Measurements from ENCODE around the gene ICA1.
"Not testable (repeated sequence)": the region's sequence is repeated elsewhere in the genome, so short reads cannot be mapped to it uniquely, and the experiment has no call there.

The ICA1 gene

DNA sequence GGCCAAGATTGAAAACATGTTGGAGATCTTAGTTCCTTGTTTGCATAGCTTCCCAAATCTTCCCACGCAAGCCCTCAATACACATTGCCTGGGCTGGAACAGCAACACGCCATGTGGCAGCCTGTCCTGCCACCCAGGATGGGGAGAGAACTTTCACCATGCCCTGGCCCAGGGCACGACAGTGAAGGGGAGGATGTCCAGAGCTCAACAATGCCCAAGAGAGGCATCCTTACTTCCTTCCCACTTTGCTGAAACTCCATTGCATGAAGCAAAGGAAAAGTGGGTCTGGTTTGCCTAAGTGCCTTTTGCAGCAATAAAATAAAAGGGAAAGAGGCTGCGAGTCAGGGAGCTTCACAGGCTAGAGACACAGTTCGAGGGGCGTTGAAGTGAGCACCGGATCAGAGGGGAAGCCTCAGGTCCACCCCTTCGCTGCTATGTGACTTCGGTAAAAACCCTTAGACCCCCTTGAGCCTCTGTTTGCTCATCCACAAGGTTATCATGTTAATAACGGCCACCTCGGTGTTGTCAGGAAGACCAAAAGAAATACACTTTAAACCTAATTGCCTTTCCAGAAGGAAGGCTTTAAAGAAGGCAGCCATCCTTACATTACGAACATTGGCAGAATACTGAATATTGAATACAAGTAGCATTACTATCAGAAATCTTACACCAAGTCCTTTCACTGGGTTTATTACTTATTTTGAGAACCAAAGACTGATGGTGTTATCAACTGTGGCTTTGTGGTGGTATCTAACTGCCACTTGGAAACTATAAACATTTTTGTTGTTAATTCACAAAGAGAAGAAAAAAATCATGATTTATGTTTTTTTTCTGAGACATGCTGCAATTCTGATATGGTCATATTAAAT, 133.3 kb downstream of the ICA1 start:
- DNase-seq = no peak

- no peak for DNase-seq
Observed at GRCh38 chr7:8126601-8127167, 135.3 kb downstream of the ICA1 start.

- no peak for DNase-seq
Observed at GRCh38 chr7:8125680-8126444, 136.1 kb downstream of the ICA1 start.

GRCh38 chr7:8121243-8121642, 140.7 kb downstream of the ICA1 start:
- no peak for DNase-seq

DNA sequence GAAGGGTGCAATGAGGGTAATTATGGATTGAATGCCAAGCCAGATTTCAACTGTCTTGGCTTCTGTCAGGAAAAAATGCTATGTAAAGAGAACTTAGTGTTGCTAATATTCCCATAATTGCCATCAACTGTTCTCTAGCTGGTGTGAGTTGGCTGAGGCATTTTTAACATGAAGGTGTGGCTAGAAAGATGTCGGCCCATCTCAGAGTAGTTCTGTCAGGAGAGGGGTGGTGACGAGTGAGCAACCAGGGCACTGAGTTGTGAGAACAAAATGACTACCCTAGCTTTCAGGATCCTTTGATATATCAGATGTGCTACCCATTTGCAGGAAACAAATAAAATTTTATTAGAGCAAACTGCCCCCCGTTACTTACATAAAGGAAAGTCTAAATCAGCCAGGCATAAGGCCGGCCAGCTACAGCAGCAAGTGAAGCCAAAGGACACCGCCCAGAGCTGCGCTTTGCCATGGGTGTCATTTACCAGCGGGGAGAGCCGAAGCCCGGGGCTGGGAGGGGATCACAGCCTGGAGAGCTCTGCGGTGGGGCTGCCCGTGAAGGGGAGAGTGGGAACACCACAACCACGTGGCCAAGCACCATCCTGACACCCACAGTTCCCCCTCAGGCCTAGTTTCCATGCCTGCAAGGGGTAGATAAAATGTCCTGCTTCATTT, 141.4 kb downstream of the ICA1 start:
- no peak for DNase-seq

DNA sequence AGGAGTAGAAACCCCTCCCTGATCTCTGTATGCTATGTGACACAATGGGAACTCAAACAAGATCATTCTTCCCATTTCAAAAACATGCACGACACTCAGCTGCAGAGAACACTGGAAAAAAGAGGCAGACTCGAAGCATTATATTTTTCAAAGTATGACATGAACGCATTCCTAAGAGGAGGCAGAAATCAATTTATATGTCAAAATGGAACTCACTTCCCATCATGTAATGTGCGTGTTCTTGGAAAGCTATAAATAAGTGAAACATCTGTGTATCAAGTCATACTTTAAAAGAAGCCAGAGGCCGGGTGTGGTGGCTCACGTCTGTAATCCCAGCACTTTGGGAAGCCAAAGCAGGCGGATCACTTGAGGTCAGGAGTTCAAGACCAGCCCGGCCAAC, 142.7 kb downstream of the ICA1 start:
- DNase-seq = no peak

DNA sequence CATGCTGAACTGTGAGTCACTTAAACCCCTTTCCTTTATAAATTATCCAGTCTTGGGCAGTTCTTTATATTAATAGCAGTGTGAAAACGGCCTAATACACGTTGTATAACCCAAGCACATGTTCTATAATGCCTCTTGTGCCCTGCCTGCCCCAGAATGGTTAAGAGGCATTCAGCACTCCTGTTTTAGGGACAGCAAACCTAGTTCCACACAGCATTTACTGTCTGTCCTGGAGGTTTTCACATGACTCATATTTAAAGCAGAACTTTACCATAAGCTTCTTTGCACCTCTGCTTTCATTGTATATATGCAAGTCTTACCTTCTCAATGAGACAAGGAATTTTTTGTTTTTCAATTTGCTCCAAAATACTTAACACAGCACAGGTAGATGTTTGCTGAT, 144.8 kb downstream of the ICA1 start:
- no peak for DNase-seq

DNA sequence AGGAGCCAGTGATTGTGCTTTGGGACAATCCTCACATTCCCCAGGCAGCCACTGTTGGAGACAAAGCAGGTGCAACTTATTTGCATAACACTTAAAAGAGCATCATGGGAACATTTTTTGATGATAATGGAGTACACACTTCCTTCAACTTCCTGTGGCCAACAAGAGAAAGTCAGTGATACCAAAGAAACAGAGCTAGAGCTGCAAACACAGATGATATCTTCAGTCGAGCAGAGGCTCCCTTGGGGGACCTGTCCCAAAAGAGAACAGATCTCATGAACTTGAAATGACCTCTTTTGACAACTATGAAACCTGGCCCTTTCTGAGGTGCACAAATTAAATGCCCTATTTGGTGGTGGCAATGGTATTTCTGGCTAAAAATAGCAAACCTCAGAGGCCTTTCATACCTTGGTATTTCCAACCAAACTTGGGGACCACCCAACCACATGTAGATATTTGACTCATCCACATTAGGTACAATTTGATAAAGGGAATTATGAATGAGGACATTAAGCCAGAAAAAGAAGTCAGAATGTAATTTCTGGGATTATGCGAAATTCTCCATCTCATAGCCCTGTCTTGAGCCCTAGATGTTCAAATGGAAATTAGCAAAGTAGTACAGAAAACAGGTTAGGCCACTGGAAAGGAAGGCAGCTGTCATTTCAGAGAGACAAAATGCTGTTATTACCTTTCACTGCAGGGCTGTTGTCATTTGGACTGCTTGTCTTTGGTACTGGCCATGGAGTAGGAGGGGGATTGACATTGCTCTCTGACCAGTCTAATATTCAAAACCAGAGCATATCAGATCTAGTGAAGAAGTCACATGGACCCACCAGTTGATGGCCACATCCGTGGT, 146.2 kb downstream of the ICA1 start:
- DNase-seq = no peak

GRCh38 chr7:8114175-8114574, 147.8 kb downstream of the ICA1 start:
- no peak for DNase-seq

DNA sequence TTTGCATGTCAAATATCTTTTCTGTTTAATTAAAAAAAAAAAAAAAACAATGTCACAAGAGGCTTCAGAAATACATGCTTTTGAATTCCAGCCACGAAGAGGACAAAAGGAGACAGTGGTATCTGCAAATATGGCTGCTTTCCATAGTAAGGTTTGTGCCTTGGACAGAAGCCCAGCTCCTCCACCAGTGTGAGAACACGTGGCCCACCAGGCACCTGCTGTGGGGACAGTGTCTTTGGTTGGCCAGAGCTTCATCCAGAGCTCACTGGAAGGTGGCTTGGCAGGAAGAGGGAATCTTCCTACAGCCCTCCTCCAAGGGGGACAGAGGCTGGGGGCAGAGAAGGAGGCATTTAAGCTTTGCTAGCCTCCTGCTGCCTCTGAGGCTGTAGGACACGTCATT, 148.8 kb downstream of the ICA1 start:
- DNase-seq = no peak

GRCh38 chr7:8112685-8113084, 149.3 kb downstream of the ICA1 start:
- no peak for DNase-seq

DNA sequence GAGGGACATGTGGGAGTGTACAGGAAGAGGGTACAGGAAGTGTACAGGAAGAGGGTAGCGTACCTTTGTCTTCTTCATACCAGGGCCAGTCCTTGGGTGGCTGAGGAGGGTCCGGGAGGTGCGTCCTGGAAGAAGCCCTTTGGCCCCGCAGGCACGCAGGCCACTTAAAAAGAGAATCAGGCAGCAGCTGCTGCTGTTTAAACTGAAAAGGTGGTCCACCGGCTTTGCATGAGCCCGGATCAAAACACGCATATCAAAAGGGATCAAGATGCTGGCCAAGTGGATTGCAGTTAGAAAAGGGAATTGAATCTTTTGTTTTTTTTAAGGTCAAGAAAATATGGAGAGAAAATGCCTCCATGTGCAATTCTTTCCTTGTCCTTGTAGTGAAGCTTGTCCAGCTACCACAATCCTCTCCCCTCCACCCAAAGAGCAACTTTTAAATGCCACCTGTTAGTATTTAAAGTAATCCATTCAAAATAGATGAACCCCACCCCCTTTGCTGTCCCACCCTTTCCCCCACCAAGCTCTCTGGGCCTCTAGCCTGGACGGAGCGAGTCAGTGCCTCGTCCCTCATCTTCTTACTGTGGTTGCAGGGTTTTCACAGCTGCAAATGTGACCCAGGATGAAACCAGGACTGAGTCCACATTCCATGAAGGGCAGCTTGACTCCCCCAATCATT, 150.5 kb downstream of the ICA1 start:
- DNase-seq = no peak

DNA sequence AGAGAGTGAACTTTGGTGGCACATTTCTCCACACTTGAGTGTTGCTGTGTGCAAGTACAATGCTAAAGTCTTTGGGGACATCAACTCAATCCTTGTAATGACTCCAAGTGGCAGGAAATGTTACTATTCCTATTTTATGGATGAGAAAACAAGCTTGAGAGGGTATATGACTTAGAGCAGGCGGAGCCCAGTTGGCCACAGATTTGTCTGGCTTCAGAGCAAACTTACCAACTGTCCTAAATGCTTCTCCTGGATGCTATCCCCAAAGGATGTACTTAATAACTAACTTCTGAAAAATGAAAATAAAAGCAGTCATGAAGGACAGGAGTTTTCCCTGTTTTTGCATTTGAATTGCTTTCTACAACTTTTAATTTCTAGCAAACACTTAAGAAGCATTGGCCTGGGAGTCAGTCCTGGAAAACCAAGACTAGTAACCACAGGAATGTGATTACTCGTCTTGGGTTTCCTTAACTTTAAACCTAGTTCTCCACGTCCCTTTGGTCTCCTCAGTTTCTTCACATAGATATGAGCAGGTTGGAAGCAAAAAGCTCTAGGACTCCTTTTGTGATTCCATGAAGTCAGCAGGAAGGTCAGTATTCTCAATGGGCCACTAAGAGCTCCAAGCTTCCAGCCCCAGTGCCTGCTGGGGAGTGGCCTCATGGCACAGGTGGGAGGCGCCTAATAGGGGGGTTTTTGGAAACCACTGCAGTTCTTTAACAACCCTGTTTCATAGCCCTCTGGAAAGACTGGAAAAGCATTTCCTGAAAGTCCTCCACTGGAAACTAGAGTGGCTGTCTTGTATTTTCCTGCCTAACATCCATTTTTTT, 152.6 kb downstream of the ICA1 start:
- peak; percentile 53 for DNase-seq

DNA sequence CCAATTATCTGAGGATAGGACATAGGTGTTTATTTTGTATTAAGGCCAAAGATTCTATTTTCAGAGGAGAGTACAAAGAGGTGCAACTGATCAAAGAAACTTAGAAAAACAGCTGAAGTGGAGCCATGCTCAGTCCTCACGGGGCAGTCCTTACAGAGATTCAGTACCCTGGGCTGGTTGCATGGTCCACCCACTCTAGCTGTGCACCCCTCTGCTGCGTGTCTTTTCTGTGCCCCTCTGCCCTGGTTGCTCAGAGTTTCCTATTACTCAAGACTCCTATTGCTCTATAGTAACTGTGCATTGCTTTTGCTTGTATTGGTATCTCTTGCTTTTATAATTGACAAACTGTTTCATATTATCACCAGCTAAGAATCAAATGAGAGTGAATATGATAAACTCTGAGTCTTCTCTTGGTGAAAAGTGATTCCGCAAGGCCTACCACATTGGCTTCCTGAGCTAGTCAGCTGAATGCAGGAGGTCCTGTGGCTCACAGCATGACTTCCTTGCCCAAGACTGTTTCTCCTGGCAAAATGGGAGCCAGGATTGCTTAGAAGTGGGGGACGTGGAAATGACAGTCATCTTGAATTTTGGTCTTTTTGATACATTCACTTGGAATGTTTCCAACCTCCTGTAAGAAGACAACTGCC, 156.4 kb downstream of the ICA1 start:
- DNase-seq = no peak

DNA sequence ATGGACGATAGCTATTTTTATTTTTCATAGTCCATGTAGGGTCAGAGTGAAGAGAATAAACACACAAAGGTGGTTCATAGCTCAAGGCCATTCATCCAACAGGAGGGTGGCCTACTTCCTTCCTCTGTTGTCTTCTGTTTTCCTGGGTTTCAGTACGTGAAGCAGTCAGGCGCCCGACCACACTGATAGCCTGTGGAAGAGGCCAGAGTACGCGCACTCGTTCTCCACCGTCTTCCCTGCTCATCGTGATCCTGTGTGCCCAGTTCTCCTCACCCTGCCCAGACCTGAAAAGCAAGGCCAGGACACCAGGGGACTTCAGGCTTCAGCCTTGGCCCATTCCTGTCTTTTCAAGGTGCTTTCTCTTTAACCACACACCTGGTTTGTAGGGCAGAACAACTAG, 158.7 kb downstream of the ICA1 start:
- no peak for DNase-seq

DNA sequence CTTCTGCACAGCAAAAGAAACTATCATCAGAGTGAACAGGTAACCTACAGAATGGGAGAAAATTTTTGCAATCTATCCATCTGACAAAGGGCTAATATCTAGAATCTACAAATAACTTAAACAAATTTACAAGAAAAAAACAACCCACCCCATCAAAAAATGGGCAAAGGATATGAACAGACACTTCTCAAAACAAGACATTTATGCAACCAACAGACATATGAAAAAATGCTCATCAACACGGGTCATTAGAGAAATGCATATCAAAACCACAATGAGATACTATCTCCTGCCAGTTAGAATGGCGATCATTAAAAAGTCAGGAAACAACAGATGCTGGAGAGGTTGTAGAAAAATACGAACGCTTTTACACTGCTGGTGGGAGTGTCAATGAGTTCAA, 160.7 kb downstream of the ICA1 start:
- not testable (repeated sequence) for DNase-seq

DNA sequence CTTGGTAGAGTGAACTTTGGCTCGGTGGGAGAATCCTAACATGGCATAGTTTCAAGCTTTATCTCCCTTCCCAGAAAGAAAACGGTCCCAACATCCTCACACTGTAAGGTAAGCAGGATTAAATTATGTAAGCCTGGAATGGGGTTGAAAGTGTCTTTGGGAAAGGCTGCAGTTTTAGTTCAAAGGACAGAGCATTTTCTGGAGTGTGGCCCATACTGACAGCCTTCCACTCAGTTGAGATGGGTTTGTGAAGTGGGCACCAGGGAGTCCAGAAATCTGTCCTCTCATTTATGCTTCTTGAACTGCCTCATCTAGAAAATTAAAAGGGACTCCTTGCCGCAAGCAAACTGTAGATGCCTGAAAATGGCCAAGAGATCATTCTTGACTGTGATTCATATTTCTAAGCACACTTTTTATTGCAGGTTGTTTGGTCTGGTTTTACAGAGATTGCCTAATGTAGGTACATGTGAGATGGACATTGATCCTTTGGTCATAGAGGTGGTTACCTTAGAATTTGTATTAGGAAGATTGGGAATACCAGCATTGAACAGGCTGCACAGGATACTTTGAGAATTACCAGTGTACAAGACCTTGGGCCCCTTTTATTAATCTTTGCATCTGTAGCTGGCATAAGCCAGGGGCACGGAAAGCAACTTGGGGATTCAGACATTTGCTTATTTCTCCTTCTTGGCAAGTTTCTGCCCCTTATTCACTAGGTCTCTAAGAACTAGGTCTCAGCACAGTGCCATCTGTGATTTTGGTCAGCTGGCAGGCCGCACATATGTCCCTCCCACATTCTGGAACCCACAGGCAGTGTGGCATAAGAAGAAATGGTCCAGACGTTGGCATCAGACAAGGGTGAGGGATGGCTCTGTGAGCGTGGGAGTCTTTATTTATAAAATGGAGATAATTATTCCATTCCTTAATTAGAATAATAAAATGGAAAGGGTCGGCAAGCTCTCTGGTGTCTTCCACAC, 167.5 kb downstream of the ICA1 start:
- no peak for DNase-seq

DNA sequence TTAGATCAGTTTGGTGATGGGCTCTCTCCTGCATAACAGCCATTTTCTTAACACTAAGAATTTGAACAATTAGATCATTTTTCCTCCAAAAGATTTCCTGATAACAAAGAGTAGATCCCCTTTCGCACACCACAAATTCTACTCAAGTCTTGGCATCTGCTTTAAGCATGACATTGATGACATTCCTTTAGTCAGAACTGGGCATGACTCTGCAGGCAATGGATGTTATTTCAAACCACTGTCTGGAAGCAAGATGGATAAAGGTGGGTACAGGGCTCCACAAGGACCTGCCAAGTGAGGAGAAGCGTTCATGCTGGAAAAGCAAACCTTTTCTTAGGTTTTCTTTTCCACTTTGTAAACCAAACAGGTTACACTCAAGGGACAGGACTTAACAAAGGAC, 169.8 kb downstream of the ICA1 start:
- no peak for DNase-seq

Data from fibroblast of skin of abdomen (primary cell).